ENCODE results near the gene TBC1D20. TPM values are rescaled to one million over a fixed set of nuclear protein-coding genes. Genes with fewer than 3 reads are reported as not detected.

The TBC1D20 gene
- total and polyA plus RNA-seq, 2 experiments from 2014 or later, result 4.8 to 15.0 TPM

DNA sequence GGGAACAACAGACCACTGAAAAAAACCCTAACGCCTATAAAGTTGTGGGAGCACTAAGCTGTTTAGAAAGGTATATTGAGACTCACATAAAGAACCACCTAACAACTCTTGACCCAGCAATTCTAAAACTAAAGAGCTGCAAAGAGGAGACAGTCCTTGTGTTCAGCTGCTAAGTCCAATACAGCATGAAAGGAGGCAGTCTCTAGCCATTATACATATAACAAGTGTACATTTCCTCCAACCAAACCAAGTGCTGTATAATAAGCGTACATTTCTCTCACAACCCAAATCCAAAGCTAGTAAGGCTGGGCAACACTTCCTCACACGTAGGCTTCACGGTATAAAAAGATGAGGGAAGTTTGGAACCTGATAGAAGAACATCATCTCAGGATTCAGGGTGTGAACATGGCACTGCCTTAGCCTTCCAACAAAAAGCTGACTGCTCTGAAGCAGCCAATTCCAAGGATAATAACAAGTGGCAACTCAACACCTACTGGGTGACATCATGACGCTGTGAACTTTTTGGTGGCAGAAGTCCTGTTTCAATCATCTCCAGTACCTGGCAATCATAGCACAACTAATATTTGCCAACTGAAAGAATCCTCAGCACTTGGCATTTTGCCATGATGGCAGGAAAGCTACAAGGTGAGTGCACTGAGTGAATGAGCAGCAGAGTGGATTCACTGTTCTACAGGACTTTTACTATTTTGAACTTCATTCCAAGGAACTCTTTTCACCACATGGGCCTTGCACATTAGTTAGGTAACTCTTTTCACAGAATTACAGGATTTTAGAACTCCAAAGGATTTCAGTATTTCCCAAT is 16.6 kb downstream of the TBC1D20 start (continued):
- TF ChIP-seq, protein P1, sequence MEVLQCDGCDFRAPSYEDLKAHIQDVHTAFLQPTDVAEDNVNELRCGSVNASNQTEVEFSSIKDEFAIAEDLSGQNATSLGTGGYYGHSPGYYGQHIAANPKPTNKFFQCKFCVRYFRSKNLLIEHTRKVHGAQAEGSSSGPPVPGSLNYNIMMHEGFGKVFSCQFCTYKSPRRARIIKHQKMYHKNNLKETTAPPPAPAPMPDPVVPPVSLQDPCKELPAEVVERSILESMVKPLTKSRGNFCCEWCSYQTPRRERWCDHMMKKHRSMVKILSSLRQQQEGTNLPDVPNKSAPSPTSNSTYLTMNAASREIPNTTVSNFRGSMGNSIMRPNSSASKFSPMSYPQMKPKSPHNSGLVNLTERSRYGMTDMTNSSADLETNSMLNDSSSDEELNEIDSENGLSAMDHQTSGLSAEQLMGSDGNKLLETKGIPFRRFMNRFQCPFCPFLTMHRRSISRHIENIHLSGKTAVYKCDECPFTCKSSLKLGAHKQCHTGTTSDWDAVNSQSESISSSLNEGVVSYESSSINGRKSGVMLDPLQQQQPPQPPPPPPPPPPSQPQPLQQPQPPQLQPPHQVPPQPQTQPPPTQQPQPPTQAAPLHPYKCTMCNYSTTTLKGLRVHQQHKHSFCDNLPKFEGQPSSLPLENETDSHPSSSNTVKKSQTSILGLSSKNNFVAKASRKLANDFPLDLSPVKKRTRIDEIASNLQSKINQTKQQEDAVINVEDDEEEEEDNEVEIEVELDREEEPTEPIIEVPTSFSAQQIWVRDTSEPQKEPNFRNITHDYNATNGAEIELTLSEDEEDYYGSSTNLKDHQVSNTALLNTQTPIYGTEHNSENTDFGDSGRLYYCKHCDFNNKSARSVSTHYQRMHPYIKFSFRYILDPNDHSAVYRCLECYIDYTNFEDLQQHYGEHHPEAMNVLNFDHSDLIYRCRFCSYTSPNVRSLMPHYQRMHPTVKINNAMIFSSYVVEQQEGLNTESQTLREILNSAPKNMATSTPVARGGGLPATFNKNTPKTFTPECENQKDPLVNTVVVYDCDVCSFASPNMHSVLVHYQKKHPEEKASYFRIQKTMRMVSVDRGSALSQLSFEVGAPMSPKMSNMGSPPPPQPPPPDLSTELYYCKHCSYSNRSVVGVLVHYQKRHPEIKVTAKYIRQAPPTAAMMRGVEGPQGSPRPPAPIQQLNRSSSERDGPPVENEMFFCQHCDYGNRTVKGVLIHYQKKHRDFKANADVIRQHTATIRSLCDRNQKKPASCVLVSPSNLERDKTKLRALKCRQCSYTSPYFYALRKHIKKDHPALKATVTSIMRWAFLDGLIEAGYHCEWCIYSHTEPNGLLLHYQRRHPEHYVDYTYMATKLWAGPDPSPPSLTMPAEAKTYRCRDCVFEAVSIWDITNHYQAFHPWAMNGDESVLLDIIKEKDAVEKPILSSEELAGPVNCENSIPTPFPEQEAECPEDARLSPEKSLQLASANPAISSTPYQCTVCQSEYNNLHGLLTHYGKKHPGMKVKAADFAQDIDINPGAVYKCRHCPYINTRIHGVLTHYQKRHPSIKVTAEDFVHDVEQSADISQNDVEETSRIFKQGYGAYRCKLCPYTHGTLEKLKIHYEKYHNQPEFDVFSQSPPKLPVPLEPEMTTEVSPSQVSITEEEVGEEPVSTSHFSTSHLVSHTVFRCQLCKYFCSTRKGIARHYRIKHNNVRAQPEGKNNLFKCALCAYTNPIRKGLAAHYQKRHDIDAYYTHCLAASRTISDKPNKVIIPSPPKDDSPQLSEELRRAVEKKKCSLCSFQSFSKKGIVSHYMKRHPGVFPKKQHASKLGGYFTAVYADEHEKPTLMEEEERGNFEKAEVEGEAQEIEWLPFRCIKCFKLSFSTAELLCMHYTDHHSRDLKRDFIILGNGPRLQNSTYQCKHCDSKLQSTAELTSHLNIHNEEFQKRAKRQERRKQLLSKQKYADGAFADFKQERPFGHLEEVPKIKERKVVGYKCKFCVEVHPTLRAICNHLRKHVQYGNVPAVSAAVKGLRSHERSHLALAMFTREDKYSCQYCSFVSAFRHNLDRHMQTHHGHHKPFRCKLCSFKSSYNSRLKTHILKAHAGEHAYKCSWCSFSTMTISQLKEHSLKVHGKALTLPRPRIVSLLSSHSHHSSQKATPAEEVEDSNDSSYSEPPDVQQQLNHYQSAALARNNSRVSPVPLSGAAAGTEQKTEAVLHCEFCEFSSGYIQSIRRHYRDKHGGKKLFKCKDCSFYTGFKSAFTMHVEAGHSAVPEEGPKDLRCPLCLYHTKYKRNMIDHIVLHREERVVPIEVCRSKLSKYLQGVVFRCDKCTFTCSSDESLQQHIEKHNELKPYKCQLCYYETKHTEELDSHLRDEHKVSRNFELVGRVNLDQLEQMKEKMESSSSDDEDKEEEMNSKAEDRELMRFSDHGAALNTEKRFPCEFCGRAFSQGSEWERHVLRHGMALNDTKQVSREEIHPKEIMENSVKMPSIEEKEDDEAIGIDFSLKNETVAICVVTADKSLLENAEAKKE (CRISPR knock-in tag; IDR thresholded peaks at IDR 0.05), result no peak
- TF ChIP-seq ZNF114 (CRISPR knock-in tag; IDR thresholded peaks at IDR 0.05) (no peak), EZH2 (IDR thresholded peaks at IDR 0.05; ENCODE audit: low read depth, unreplicated experiment) (no peak), ZNF331 (CRISPR knock-in tag; IDR thresholded peaks at IDR 0.05; ENCODE audit: low read depth) (no peak), POLR2AphosphoS5 (IDR thresholded peaks at IDR 0.05; ENCODE audit: low read depth) (no peak), EZH2phosphoT487 (IDR thresholded peaks at IDR 0.05; ENCODE audit: unreplicated experiment) (no peak), JUNB (IDR thresholded peaks at IDR 0.05; ENCODE audit: unreplicated experiment) (no peak)

DNA sequence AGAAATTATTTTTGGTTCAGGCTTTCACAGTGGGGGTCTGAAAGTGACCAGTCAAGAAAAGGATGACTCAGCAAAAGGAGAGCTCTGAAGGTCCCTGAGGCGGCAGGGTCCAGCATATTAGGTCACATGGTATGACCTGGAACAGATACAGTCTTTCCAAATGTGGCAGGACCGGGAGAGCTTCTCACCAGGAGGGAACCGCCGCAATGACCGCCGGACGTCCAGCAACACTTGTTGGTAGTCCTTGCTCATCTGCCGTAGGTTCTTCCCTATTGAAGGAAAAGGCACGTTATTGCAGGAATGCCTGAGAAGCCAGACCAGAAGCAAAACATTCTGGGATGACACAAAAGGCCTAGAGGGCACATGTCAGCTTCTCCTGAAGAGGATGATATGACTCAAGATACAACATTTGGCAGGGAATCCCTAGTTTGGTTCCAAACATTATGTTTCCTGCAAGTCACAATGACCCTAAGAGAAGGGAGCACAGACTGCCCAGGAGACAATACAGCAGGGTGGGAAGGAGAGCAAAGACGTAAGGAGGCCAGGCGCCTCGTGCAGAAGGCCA is 17.4 kb downstream of the TBC1D20 start:
- peaks cover 7% of the 10 kb centered on the region for H3K27me3 Mint-ChIP-seq (ENCODE audit: insufficient read depth, low read depth, poor library complexity)
- peak overlapping the region; percentile 57 for H3K27ac Mint-ChIP-seq
- Histone ChIP-seq H3F3A (replicated peaks; ENCODE audit: low read depth) (no peaks in the 10 kb centered on the region), H3K79me2 (replicated peaks; ENCODE audit: insufficient read depth) (peaks cover 20% of the 10 kb centered on the region), H2AFZ (no peak overlapping the region), H3K27ac (ENCODE audit: low read depth) (no peak overlapping the region), H3K27me3 (ENCODE audit: insufficient read depth) (no peaks in the 10 kb centered on the region), H3K9me2 (ENCODE audit: insufficient read depth) (no peaks in the 10 kb centered on the region), H3K4me1 (ENCODE audit: insufficient read depth) (0 out of 2 replicates have a peak, but pooled peaks cover 6% of the 10 kb centered on the region), H4K20me1 (replicated peaks; ENCODE audit: insufficient read depth) (peaks cover 31% of the 10 kb centered on the region), H3K36me3 (ENCODE audit: insufficient read depth) (peaks cover 24% of the 10 kb centered on the region; the same call in 1 of the 2 replicates), H3K4me2 (no peak overlapping the region), H3K4me3 (no peak overlapping the region)
- no peak for TF ChIP-seq NANOG (IDR thresholded peaks at IDR 0.05; ENCODE audit: borderline replicate concordance)
- TF ChIP-seq, protein P2, sequence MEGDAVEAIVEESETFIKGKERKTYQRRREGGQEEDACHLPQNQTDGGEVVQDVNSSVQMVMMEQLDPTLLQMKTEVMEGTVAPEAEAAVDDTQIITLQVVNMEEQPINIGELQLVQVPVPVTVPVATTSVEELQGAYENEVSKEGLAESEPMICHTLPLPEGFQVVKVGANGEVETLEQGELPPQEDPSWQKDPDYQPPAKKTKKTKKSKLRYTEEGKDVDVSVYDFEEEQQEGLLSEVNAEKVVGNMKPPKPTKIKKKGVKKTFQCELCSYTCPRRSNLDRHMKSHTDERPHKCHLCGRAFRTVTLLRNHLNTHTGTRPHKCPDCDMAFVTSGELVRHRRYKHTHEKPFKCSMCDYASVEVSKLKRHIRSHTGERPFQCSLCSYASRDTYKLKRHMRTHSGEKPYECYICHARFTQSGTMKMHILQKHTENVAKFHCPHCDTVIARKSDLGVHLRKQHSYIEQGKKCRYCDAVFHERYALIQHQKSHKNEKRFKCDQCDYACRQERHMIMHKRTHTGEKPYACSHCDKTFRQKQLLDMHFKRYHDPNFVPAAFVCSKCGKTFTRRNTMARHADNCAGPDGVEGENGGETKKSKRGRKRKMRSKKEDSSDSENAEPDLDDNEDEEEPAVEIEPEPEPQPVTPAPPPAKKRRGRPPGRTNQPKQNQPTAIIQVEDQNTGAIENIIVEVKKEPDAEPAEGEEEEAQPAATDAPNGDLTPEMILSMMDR (conservative IDR thresholded peaks at IDR 0.05; ENCODE audit: low read depth in 2 of 2), result no peak
- no peak for TF ChIP-seq EZH2 (IDR thresholded peaks at IDR 0.05; ENCODE audit: low read depth, unreplicated experiment)
- TF ChIP-seq POLR2AphosphoS5 (IDR thresholded peaks at IDR 0.05; ENCODE audit: low read depth), result no peak
- no peak for TF ChIP-seq ZNF331 (CRISPR knock-in tag; IDR thresholded peaks at IDR 0.05; ENCODE audit: low read depth)
- TF ChIP-seq JUNB (IDR thresholded peaks at IDR 0.05; ENCODE audit: unreplicated experiment), result no peak
- peaks cover 46% of the 10 kb centered on the region for H3K36me3 Mint-ChIP-seq (ENCODE audit: low read depth)
- H3K4me1 Mint-ChIP-seq, result peaks cover 8% of the 10 kb centered on the region
- DNase-seq (ENCODE audit: low spot score) (no peak), ATAC-seq (no peak)
- no peak overlapping the region for H3K4me3 Mint-ChIP-seq
- H3K9me3 Mint-ChIP-seq, result no peaks in the 10 kb centered on the region

All from GM23338 (cell line).